CMK (cell line): ENCODE data around the gene MRPL58.
"Not testable (repeated sequence)": the region's sequence is repeated elsewhere in the genome, so short reads cannot be mapped to it uniquely, and the experiment has no call there.

Experiments used
- DNase-seq: peaks from one replicate; pipeline ENCODE4 v3.0.0-alpha.2; 2010; ENCODE audit warnings: low read depth

The MRPL58 gene

DNA sequence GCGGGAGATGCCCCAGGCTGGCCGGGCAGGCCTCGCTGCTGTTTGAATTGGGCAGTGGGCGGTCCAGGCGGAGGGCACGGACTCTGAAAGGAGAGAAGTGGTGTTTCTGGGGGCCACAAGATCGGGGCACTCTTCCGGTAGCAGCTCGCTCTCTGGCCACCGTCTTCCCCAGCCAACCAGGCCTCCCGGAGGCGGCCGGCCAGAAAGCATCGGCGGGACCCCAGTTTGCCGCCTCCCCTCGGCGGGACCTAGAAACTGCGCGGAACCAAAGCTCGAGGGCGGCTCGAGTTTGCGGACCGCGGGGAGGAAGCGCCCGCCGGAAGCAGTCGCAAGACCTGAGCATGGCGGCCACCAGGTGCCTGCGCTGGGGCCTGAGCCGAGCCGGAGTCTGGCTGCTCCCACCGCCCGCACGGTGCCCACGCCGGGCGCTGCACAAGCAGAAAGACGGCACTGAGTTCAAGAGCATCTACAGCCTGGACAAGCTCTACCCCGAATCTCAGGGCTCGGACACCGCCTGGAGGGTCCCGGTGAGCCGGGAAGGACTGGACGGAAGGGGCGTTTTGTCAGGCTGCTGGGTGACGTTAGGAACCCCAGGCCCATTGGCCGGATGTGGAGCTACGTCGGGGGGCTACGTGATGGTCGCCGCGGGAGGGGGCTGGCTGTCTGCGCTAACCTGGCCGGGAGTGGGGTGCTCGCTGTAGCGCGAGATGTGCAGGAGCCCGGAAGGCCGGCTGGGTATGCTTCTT lies at the start of gene MRPL58:
Gene MRPL58, plus strand, starts transcription at position 325 of the 746 bp plus-strand sequence. Its CDS starts 17 bp downstream, at position 342.
- DNase-seq: peak; percentile 82

DNA sequence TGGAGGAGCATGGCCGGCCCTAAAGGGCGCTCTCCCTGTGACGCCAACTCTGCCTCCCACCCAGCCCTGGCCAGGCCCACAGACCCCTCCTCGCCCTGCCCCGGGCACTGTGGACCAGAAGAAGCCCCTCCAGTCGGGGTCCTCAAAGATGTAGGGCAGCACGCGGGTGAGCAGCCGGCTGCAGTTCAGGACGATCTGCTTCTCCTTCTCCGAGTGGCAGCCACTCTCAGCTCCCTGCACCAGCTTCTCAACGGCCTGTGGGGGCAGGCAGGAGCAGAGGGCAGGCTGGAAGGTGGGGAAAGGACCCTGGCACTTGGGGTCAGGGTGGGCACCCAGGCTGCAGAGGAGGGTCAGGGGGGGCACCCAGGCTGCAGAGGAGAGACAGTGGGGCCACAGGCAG lies 48.8 kb upstream of the MRPL58 start:
- DNase-seq: no peak

DNA sequence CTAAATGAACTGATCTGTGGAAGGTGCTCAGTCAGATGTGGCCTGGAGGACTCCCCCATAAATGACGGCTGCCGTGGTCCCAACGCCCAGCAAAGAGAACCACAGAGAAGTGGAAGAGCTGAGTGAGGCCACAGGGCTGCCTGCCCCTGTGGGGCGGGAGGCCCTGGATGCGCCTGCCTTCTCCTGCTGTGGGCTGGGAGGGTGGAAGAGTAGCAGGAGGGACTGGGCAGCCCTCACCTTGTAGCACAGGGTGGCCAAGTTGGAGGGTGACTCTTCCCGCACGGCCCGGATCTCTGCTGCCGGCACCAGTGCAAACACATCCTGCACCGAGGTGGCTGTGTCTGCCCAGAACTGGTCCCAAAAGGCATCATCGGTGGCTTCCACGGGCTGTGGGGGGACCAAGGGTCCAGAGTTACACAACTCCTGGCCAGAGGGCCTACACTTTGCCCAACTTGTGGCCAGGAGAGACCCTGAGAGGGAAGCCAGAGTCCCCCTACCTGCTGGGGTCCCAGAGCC lies 48.2 kb upstream of the MRPL58 start:
- no peak for DNase-seq

DNA sequence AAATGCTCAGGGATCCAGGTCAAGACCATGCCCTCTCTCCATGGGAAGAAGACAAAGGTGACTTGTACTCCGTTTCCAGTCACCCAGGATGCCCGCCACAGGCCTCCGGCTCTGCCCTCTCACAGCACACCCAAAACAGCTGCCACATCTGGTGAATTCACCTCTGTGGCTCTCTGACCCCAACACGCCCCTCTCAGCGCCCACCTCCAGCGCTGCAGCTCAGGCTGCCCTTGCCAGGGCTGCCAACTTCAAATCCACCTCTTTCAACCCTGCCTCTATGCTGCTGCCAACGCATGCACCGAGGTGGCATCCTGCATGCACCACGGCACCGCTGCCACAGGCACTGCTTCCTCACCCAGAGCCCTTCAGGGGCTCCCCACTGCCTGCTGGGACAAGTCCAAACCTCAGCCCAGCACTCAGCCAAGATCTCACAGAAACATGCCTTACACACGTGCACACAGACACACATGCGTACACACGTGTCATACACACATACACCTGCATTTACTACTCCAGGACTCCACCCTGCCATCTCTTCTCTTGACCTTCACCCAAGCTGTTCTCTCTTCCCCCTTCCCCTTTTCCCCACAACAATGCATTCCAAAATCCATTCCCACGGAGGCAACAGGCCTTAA lies 47.4 kb upstream of the MRPL58 start:
- DNase-seq: no peak

DNA sequence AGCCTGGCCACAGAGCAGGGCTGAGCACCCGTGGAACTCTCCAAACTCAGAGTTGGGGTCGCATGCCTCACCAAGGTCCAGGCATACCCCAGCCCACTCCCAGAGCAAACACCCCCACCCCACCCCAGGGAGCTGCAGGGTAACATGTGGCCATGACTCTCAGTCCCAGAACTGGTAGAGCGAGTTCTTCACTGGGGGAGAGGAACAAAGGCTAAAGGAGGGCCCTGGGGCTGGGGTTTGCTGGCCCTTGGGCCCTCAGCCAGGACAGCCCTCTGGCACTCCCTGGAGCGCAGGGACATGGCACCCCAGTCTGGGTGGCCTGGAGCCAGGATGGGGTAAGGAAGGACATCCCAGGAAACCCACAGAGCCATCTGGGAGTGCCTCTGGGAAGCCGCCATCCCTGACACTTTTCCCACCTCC lies 44.1 kb upstream of the MRPL58 start:
- DNase-seq: no peak

DNA sequence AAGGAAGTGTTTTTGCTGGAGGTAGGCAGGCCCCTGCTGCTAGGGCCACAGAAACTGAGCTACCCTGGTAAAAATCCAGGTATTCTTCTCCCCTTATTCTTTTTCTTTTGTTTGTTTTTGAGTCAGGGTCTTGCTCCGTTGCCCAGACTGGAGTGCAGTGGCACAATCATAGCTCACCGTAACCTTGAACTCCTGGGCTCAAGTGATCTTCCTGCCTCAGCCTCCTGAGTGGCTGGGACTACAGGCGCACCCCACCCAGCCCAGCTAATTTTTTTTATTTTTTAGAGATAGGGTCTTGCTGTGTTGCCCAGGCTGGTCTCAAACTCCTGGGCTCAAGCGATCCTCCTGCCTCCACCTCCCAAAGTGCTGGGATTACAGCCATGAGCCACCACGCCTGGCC lies 43.0 kb upstream of the MRPL58 start:
- DNase-seq: not testable (repeated sequence)

DNA sequence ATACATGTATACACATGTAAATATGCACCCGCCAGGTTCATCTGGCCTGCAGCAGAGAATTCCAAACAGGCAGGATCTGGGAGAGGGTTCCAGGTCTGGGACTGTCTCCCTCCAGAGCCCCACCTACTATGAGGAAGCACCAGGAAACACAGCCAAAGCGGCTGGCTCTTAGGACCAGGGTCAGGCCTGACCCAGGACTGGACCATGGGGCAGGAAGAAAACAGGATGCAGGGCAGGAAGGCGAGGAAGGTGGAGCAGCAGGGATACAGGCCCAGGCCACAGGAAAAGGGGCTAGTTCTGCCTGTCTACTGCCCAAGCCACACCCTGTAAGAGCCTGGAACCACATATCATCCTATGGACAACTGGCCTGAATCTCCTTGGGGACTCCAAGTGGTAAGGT lies 42.1 kb upstream of the MRPL58 start:
- DNase-seq: no peak

DNA sequence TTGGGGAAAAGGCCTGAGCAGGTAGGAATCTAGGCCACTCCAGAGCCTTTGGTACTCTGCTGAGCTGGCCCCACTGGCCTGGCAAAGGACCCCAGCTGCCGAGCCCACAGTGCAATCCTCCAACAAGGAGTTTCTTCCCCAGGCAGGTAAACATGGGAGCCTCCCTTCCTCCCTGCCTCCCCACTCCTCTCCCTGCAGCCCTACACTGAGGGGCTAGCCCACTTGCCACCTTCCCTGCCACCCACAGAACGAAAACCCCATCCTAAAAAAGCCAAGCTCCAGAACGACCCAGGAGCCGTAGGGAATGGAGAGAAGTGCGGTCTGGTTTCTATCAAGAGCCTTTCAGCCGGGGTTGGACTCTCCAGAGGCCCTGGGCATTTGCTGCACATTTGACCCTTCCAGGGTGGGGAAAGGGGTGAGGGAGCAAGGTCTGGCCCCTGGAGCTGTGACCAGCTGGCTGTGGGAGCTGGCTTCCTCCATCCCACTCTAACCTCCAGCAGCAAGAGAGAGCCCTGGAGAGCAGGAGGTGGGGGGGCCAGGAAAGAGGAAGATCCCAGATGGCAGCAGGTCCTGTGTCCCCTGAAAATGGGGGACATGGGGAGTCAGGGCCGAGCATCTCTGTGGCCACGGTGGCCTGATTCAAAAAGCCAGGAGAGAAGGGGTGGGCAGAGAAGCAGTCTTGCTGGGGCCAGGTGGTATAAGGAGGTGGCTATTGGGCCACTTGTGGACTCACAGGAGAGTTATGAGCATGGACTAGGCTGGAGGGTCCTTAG lies 41.2 kb upstream of the MRPL58 start:
- no peak for DNase-seq

DNA sequence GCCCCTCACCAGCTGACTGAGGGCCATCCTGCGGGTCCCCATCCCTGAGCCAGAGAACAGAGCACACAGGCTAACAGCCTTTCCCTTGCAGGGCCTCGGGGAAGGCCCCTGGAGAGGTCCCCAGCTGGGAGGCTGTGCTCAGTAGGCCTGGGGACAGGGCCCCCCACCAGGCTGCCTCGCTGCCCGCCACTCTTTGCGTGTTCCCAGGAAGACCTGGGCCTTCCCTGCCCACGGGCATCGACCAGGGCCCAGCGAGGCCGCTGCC lies 40.7 kb upstream of the MRPL58 start:
- DNase-seq: no peak

DNA sequence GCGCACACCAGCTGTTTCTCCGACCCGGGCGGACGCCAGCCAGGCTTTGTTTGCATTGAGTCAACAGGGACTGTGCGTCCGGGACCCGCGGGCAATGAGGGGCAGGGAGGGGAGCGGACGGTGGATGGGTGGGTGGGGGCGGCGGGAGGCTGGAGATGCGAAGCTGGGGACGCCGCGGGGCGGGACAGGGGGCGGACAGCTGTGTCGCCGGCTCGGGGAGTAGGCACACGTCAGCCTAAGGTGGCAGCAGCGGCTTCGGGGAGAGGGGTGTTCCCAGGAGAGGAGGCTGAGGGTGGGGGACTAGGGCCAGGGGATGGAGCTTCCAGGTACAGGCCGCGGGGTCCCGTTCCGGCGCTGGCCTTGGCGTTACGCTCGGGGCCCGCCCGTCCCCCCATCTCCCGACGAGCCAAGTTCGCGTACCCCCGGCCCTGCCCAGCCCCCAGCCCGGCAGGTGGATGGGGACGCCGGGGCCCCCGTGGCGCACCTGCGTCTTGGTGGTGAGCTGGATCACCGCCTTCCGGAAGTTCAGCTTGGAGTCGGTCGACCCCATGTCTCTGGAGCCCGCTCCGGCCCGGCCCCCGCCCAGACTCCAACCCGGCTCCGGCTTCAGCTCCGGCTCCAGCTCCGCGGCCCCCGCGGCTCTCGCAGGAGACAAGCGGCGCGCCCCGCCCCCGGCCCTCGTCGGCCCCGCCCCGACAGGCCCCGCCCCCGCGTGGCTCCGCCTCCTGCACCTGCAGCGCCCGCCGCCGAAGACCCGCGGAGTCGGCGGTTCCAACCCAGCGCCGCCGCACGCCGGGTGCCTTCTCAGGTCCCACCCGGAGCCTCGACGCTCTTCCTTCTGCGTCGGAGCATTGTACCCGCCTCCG lies 40.1 kb upstream of the MRPL58 start, which contains the start of gene HID1:
Gene HID1, minus strand, starts transcription at position 653 of the 866 bp plus-strand sequence. Its CDS starts 103 bp downstream, at position 550.
- no peak for DNase-seq

DNA sequence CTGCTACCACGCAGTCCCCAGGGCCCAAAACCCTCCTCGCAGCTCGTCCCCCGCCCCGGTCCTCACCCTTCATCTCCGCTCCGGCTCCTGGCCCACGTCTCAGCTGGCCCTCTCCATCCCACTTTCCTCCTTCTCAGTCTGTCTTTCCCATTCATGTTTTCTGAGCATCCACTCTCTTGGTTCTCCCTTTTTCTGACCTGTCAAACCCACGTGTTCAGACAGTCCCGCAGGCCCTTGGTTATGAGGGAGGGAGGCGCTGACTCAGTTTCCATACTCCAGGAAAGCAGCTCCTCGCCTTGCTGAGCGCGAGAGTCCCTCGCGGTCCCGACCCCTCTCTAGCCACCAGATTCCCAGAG lies 39.5 kb upstream of the MRPL58 start:
- DNase-seq: no peak

DNA sequence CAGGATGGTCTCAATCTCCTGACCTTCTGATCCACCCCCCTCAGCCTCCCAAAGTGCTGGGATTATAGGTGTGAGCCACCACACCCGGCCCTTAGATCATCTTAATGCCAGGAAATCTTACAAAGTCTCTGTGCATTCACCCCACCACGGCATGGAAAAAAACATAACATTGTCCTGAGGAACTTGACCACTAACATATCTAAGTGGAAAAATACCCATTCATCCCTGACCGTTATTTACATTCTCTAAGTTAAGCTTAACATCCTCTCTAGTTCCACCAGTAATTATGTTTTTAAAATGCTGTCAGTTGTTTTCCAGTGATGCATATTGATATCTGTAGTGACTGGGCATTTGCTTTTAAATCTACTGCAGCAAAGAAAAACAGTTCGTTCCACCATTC lies 36.5 kb upstream of the MRPL58 start:
- DNase-seq: no peak

DNA sequence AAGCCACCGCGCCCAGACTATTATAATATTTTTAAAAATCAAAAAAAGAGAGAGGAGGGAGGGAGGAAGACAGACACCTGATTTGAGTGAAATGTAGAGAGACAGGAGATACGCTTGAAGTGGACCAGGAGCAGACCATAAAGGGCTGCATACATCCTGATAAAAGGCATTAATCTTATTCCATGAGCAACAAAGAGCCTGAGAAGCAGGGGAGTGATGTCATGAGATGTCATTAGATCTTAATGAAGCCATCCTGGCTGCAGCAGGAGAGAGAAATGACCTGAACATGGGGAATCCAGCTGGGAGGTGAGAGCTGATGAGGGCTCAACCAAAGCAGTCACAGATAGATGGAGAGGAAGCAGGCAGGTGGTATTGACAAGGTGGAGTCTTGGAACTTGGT lies 34.7 kb upstream of the MRPL58 start:
- DNase-seq: no peak

DNA sequence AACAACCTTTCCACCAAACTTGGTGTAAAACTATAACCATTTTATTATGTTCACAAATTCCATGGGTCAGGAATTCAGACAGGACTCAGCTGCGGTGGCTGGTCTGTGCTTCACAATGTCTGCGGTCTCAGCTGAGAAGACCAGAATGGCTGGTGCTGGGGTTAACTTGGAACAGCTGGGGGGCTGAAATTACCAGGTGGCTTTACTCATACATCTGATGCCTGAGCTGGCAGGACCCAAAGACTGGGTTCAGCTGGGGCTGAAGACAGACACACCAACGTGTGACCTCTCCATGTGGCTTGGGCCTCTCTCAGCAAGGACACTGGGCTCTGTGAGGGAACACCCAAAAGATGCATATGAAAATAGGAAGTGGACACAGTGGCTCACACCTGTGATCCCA lies 34.2 kb upstream of the MRPL58 start:
- no peak for DNase-seq

DNA sequence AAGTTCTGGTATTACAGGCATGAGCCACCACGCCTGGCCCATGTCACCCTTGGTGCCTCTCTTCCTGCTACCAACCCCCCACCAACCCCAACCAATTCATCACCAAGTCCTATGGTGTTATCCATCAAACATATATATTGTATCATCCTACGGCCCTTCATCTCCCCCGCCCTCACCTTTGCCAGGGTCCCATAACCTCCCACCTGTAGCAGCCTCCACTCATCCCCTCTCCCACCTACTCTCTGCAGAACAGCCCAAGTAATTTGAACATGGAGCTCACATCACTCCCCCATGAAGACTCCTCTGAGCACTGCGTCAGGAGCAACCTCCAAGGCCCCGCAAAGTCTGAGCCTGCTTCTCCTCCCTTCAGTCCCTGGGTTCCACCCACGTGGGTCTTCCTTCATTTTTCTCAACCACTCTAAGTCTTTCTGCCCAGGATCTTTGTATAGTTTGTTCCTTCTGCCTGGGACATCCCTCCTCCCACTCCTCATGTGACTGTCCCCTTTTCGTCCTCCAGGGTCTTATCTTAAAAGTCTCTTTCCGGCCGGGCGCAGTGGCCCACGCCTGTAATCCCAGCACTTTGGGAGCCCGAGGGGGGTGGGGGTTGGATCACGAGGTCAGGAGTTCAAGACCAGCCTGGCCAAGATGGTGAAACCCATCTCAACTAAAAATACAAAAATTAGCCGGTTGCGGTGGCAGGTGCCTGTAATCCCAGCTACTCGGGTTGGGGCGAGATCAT lies 32.9 kb upstream of the MRPL58 start:
- no peak for DNase-seq

DNA sequence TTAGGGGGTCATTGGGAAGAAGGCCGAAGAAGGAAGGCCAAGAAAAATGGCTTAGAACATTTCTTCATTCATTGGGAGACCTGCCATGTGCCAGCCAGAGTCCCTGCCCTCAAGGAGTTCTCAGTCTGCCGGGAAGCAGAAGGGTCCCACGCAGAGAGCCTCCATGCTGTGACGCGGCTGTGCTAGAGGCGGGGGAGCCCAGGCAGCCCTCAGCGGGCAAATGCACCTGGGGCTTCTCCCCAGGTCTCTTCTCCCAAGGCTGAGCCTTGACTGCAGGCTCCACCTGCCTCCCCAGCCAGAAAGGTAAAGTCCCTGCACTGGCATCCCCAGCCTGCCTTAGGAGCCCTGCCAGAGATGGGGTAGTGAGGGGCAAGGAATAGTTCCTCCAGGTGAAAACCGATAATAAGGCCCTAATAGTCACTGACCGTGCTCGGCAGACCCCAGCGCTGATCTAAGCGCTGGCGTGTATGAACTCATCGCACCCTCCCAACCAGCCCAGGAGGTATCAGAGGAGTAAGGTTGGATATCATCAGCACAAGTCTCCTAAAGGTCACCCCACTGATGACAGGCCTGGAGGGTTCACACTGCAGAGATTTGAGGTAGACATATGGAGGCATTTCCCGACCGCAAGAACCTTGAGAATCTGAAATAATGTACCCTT lies 31.0 kb upstream of the MRPL58 start:
- no peak for DNase-seq

DNA sequence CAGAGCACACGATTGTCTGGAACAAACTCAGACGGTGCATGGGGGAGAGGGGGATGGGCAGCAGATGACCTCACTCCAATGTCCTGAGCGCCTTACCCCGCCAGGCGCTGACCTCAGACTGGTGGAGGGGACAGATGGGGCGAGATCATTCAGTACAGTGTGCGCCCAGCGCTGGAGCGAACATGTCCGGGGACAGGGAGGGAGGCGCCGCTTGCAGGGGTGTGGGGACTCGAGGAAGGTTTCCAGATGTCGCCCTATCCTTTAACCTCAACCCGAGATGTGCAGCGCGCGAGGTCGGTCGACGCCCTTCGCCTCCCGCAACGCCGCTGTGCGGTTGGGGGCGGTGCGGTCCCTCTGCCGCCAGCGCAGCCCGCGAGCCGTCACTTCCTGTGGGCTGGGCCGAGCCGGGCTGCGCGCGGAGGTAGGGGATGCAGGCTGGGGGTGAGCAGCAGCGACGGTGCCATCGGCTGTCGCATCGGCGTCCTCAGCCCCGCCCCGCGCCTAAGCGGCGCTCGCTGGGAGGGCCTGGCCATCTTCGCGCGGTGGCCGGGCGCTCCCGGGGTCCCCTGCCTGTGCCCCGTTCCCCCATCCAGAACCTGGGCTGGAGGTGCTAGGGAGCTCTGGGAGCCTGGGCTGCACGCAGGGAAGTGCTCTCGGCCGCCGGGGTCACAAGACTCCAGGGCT lies 30.3 kb upstream of the MRPL58 start:
- peak; percentile 54 for DNase-seq

DNA sequence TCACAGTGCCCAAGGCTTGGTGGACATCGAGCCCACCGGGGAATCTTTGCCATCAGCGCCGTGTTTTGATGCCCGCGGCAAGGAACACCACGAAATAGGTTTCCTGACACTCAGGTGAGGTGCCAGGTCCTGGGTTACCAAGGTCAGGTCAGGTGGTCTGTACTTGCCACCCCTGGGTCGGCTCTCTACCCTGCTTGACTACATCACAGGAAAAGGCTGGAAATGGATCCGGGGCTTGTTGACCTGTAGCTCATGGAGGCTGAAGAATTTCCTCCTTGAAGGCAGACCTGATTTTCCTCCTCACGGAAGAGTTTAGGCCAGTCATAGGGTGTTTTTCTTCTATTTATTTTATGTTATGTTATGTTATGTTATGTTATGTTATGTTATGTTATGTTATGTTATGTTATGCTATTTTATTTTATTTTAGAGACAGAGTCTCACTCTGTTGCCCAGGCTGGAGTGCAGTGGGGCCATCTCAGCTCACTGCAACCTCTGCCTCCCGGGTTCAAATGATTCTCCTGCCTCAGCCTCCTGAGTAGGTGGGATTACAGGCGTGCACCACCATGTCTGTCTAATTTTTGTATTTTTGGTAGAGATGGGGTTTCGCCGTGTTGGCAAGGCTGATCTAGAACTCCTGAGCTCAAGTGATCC lies 29.7 kb upstream of the MRPL58 start:
- DNase-seq: not testable (repeated sequence)

DNA sequence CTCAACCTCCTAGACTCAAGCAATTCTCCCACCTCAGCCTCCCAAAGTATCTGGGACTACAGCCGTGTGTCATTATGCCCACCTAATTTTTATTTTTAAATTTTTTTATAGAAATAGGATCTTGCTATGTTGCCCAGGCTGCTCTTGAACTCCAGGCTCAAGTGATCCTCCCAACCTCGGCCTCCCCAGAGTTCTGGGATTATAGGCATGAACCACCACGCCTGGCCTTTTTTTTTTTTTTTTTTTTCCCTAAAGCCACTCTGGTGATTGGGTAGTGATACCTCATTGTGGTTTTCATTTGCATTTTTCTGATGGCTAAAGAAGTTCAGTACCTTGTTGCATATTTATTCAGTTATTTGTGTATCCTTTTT lies 26.3 kb upstream of the MRPL58 start:
- DNase-seq: no peak

DNA sequence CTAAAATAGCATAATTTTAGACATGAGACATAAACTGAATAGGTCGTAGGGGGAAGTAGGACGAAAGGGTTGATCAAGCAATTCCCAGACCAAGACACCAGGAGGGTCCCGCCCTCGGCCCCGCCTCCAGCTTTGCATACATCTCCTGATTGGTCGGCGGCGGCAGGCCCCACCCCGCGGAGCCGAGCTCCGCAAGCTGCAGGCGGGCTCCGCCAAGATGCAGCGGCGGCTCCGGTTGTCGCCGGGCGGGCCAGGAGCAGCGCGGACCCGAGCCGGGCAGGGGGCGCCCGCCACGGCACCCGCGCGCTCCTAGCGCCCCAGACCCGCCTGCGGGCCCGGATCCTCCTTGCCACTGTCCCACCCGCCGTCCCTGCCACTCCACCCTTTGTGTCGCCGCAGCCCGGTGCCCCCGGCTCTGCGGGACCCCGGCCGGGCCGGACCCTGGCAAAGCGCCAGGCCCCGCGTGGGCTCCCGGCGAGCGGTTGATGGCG lies 25.0 kb upstream of the MRPL58 start, which contains the start of gene CDR2L:
Gene CDR2L, plus strand, starts transcription at position 215 of the 491 bp plus-strand sequence. CDS start 412 bp downstream, outside the sequence.
- peak; percentile 87 for DNase-seq
